HG02610 (cell line): ENCODE results near the gene PIGN.
"Not testable (repeated sequence)": the region's sequence is repeated elsewhere in the genome, so short reads cannot be mapped to it uniquely, and the experiment has no call there.

Experiments used
- ATAC-seq: cut with Tn5 transposase; IDR thresholded peaks from one replicate; pipeline ENCODE4 v1.9.1; 2021; ENCODE audit warnings: mild to moderate bottlenecking, moderate library complexity; ENCODE audit not compliant: unreplicated experiment

Gene PIGN

DNA sequence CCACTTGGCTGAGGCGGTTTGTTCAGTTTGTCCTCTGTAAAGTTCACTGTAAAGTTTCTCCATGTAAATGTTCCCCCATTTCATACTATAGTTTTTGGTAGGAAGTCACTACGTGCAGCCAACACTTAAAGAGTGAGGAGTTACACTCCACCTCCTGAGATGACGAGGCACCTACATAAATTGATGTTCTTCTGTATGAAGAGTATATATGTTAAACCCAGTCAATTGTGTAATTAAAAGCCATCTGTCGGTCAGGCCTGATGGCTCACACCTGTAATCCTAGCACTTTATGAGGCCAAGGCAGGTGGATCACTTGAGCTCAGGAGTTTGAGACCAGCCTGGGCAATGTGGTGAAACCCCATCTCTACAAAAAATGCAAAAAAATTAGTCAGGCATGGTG is 7.6 kb downstream of the PIGN start:
- peak; percentile 44 for ATAC-seq

- ATAC-seq = no peak
Measured at GRCh38 chr18:62177271-62177670, 9.6 kb downstream of the PIGN start.

GRCh38 chr18:62175521-62175920 is 11.3 kb downstream of the PIGN start:
- ATAC-seq = no peak

- no peak for ATAC-seq
Measured at GRCh38 chr18:62172298-62172697, 14.6 kb downstream of the PIGN start.

DNA sequence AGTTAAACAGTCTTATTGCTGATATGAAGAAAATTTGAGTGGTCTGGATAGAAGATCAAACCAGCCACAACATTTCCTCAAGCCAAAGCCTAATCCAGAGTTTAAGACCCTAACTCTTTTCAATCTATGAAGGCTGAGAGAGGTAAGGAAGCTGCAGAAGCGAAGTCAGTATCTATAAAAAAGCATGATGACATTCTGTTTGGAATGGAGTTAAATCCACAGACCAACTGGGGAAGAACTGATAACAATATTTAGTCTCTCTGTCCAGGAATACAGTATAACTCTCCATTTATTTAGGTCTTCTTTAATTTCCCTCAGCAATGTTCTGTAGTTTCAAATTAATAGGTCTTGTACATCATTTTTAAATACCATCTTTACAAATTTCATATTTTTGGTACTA is 16.0 kb downstream of the PIGN start:
- ATAC-seq = no peak

DNA sequence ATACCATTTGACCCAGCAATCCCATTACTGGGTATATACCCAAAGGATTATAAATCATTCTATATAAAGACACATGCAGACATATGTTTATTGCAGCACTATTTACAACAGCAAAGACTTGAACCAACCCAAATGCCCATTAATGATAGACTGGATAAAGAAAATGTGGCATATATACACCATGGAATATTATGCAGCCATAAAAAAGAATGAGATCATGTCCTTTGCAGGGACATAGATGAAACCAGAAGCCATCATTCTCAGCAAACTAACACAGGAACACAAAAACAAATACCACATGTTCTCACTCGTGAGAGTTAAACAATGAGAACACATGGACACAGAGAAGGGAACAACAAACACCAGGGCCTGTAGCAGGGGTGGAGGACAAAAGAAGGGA is 20.3 kb downstream of the PIGN start:
- ATAC-seq = not testable (repeated sequence)

- ATAC-seq = no peak
Measured at GRCh38 chr18:62165583-62165982, 21.3 kb downstream of the PIGN start.

GRCh38 chr18:62164855-62165487 is 21.9 kb downstream of the PIGN start:
- ATAC-seq = no peak

- ATAC-seq = no peak
Measured at GRCh38 chr18:62164310-62164709, 22.5 kb downstream of the PIGN start.

DNA sequence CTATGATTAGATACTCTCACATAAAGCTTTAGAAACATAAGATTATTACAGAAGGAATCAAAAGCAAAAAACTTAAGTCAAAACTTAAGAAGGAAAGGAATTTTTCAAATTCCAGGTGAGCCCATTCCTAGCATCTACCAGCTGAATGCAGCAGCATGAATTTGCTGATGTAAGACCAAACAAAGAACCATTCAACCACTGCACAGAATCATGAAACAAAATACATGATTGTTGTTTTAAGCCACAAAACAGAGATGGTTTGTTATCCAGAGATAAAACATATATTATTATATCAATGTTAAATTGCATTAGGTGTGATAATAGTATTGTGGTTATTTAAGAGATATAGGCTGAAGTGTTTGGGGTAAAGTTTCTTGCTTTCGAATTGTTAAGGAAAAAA is 29.0 kb downstream of the PIGN start:
- ATAC-seq = no peak

- no peak for ATAC-seq
Measured at GRCh38 chr18:62152844-62153243, 34.0 kb downstream of the PIGN start.

- ATAC-seq = no peak
Measured at GRCh38 chr18:62151068-62151771, 35.6 kb downstream of the PIGN start.

GRCh38 chr18:62144338-62144737 is 42.5 kb downstream of the PIGN start:
- ATAC-seq = no peak

DNA sequence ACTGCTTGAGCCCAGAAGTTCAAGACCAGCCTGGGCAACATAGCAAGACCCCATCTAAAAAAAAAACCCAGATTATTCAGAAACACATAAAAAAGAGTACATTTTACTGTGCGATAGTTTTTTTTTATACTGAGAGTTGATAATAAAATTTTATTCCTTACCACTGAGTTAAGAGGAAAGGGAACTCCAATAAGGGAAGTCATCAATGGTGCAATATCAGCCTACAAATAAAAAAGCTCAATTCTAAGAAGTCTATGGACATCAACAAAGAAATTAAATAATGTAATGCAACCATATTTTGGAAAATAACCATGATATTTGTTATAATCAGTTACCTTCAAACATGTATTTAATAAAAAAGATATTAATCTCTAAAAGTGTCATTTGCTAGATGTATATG is 46.6 kb downstream of the PIGN start:
- ATAC-seq = no peak

- no peak for ATAC-seq
Measured at GRCh38 chr18:62138461-62139235, 48.2 kb downstream of the PIGN start.

DNA sequence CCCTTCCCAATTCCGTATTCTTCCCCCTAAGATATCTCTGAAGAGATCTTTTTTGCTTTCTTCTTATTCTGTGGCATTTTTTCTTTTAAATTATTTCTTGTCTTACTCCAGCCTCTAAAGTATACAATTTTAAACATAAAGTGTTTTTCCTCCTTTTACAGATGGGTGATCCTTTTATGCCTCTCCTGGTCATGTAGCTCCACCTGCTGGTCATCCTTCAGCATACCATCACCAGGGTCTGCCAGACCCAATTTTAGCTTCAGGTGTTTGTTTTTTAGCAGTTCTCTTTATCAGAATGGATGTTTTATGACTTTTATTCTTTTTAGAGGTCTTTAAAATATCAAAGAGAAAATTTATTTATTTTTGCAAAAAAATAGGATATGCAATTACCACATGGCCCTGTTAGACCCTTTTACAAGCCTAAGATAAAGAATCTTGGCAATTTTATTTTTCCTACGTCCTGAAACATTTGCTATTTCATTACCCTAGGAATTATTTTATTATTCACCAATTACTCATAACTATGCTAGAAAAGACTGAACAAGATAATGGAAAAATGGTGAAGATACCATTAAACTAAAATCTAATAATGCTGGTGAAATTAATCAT is 55.5 kb downstream of the PIGN start:
- peak; percentile 72 for ATAC-seq

DNA sequence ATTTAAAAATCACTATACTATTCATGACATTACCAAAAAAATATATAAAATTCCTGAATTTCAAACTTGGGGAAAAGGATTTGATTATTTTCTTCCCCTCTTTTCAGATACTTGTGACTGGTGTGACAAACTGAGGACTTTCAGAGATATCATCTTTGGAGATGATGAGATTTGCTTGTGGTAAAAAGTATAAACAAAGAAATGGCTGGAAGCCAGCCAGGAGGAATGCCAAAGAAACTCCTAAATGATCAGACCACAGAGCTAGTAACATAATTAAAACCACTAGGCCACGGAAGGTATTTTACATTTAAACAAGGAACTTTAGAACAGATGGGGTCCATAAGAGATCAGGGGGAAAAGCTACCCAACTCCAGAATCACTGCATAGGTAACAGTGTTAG is 58.7 kb downstream of the PIGN start:
- no peak for ATAC-seq

GRCh38 chr18:62126737-62127136 is 60.1 kb downstream of the PIGN start:
- ATAC-seq = no peak

GRCh38 chr18:62125702-62126101 is 61.2 kb downstream of the PIGN start:
- ATAC-seq = no peak

DNA sequence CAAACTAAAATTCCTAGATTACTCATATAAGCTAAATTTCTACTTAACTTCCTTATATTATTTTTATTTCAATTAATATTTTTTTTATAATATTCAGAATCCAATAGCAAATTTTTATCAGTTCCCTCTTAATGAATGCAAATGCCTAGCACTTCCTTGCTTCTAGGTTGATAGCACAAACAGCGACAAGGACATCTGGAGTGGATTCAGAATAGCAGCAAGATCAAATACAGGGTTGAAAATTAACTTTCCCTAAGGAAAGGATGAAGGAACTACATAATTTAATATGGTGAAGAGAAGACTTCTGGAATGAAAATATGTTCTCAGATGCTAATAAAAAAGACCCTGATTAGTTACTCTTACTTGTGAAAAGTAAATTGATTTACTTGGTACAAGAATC is 64.5 kb downstream of the PIGN start:
- ATAC-seq = no peak

DNA sequence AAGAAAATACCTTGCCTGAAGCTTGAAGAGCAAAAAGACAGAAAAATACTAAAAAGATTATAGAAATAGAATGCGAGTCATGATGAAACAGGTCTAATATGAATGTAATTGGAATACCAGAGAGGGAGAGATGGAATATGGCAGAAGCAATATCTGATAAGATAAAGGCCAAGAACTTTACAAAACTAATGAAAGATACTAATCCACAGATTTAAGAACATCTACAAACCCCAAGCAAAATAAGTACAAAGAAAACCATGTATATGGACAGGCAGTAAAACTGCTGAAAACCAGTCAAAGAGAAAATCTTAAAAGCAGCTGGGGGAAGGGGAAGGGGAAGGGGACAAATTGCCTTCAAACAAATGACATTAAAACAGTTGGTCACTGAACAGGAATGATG is 67.0 kb downstream of the PIGN start:
- ATAC-seq = no peak

- ATAC-seq = no peak
Measured at GRCh38 chr18:62118328-62118727, 68.5 kb downstream of the PIGN start.
